HG02623 (cell line): ENCODE measurements around the gene TMEM42.

Experiments
- ATAC-seq: cut with Tn5 transposase; IDR thresholded peaks from one replicate; pipeline ENCODE4 v1.9.1; 2021; ENCODE audit warnings: moderate library complexity; ENCODE audit not compliant: unreplicated experiment

TMEM42 gene

DNA sequence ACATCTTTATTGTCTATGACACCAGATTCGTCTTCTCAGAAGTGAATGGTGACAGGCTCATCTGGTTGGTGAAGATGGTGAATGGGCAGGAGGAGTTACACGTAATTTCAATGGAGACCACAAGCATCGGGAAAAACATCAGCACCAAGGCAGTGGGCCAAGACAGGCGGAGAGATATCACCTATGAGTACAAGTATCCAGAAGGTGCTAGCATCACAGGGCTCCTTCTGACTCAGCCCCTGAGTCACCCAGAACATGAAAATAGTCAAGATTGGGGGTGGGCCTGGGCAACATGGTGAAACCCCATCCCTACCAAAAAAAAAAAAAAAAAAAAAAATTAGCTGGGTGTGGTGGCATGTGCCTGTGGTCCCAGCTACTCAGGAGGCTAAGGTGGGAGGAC, 45.3 kb downstream of the TMEM42 start:
- ATAC-seq = no peak

DNA sequence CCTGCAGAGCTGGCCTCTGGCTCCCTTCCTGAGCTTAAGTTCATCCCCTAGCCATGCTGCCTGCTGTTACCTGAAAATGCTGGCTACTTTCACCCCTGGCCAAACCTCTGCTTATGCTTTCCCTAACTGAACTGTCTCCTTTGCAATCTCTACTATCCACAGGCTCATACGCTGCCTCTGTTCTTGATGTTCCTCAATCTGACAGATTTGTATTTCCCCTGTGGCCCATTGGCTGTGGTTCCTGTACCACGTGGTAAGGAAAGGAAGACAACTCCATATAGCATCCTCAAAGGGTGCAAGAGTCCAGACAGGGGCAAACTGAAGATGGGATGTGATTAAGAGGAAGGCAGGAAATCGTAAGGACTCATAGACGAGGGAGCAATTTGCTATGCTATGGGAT, 45.9 kb downstream of the TMEM42 start:
- ATAC-seq = no peak

DNA sequence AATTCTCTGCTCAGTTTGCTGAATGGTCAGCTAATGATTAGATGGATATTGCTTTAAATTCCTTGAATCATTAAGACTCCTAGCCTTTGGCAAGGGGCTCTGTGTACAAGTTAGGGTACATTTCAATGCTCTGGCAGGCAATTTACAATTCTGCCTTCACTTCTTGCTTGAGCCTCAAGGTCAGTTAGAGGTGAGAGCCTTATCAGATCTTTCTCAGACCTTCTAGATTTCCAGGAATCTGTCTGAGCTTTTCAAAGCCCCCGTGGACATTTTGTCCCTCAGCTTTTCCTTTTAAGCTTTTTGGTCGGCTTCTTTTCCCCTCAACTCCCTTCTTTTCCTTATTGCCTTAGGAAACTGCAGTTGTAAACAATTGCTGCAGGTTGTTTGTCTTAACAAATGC, 47.4 kb downstream of the TMEM42 start:
- no peak for ATAC-seq

DNA sequence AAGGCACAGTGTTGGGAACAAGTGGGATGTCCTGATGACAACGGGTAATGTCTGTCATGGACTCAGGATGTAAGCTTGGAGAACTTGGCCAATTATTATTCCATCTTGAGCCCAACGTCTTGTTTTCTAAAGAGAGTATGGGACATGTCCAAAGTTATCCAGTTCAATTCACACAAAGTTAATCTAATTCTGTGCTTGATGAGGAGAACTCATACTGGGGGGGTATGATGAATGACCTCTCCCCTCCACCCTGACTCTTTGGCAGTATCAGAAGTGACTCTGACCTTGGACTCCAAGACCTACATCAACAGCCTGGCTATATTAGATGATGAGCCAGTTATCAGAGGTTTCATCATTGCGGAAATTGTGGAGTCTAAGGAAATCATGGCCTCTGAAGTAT, 49.0 kb downstream of the TMEM42 start:
- no peak for ATAC-seq

DNA sequence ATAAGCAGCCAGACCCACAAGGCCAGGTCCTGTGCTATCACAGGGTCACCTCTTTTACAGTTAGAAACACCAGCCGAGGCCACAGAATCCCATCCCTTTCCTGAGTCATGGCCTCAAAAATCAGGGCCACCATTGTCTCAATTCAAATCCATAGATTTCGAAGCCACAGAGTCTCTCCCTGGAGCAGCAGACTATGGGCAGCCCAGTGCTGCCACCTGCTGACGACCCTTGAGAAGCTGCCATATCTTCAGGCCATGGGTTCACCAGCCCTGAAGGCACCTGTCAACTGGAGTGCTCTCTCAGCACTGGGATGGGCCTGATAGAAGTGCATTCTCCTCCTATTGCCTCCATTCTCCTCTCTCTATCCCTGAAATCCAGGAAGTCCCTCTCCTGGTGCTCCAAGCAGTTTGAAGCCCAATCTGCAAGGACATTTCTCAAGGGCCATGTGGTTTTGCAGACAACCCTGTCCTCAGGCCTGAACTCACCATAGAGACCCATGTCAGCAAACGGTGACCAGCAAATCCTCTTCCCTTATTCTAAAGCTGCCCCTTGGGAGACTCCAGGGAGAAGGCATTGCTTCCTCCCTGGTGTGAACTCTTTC, 52.3 kb downstream of the TMEM42 start:
- no peak for ATAC-seq

DNA sequence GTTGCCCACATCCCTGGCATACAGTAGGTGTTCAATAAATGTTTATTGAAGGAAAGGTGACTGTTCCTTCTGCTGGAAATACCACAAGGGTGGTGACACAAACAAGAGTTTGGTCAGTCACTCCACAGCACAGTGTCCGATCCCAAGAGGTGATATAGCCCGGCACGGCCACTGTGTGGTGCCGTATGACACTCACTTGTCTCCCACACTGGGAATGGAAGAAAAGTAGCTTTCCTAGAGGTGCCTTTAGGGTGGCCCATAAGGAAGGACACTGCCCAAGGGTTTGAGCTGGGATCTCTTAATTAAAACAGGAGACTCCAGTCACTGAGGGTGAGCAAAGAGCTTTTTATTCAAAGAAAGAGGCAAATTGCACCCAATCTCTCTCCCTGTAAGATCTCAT, 53.2 kb downstream of the TMEM42 start:
- no peak for ATAC-seq
